Muscle layer of duodenum (tissue), 2 donors: ENCODE measurements around the gene CACNG4.

Experiments
- H3K27ac ChIP-seq: one replicate; pipeline ENCODE4 v1.7.0; 2013; ENCODE audit warnings: mild to moderate bottlenecking, low read length
- H3K27me3 ChIP-seq: one replicate; pipeline ENCODE4 v1.7.0; 2013; ENCODE audit warnings: low read depth, mild to moderate bottlenecking, control low read depth, low read length
- H3K36me3 ChIP-seq, 2 donors: one replicate each; pipeline ENCODE4 v1.7.0; 2013; ENCODE audit warnings: low read length in 2 of 2, control low read depth in 1 of 2, mild to moderate bottlenecking in 1 of 2; ENCODE audit not compliant: insufficient read depth in 2 of 2, control insufficient read depth in 1 of 2
- H3K4me1 ChIP-seq, 2 donors: one replicate each; pipeline ENCODE4 v1.7.0; 2013; ENCODE audit warnings: low read length in 2 of 2, mild to moderate bottlenecking in 2 of 2, control low read depth in 1 of 2, moderate library complexity in 1 of 2; ENCODE audit not compliant: insufficient read depth in 2 of 2, control insufficient read depth in 1 of 2
- H3K4me3 ChIP-seq, 2 donors: one replicate each; pipeline ENCODE4 v1.7.0; 2013; ENCODE audit warnings: low read length in 2 of 2, low read depth in 1 of 2, mild to moderate bottlenecking in 1 of 2
- H3K9me3 ChIP-seq, 2 donors: one replicate each; pipeline ENCODE4 v1.7.0; 2013; ENCODE audit warnings: low read length in 2 of 2, control low read depth in 1 of 2, mild to moderate bottlenecking in 1 of 2; ENCODE audit not compliant: control insufficient read depth in 1 of 2
- donor health status: healthy.

Gene CACNG4

DNA sequence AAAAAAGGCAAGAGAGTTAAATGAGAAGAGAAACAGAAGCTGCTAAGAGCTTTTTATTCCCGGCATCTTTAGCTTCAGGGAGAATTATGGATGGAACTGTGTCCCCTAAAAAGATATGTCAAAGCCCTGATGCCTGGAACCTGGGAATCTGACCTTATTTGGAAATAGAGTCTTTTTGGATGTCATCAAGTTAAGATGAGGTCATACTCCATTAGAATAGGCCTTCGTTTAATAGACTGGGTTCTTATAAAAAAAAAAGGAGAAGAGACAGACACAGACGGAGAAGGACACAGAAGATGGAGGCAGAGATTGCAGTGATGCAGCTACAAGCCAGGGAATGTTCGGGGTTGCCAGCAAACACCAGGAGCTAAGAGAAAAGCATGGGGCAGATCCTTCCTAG lies 24.6 kb downstream of the CACNG4 start:
- H3K36me3 ChIP-seq = no peaks in the 10 kb centered on the region
- H3K27me3 ChIP-seq = peaks cover 11% of the 10 kb centered on the region
- H3K4me3 ChIP-seq = no peak overlapping the region
- H3K27ac ChIP-seq = no peak overlapping the region
- no peaks in the 10 kb centered on the region for H3K4me1 ChIP-seq
- no peaks in the 10 kb centered on the region for H3K9me3 ChIP-seq

DNA sequence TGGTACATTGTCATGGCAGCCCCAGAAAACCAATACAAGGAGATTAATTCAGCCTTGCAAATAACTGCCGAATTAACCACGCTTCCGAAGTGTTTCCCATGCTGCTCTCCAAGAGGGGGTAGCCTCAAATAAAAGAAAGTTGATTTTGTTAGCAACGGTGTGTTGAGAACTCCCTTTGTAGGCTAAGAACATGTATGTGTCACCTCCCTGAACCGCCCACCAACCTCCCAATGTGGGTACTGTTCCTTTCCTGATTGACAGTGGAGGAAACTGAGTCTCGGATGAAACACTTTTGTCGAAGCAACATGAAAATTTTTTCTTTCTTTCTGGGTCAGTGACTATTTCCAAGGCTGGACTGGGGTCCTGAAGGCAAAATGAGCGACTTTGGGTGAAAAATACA lies 25.1 kb downstream of the CACNG4 start:
- Histone ChIP-seq H3K36me3 (no peaks in the 10 kb centered on the region), H3K4me1 (no peaks in the 10 kb centered on the region), H3K9me3 (no peaks in the 10 kb centered on the region), H3K27me3 (peaks cover 8% of the 10 kb centered on the region), H3K27ac (no peak overlapping the region), H3K4me3 (no peak overlapping the region)

DNA sequence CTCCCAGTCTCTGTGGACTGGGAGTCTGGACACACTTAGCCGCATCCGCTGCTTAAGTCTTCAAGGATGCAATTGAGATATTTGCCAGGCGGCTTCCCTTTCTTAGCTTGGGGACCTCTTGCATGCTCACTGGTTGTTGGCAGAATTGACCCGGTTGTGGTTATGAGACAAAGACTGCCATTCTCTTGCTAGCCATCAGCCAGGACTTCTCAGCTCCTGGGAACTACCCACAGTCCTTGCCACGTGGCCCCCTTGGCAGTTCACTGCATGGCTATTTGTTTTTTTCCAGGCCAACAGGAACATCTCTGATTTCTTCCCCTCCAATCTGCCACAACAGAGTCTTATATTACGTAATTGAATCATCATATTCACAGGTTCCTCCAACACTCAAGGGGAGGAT lies 25.5 kb downstream of the CACNG4 start:
- H3K27me3 ChIP-seq = peaks cover 6% of the 10 kb centered on the region
- no peak overlapping the region for H3K4me3 ChIP-seq
- H3K4me1 ChIP-seq = no peaks in the 10 kb centered on the region
- no peak overlapping the region for H3K27ac ChIP-seq
- no peaks in the 10 kb centered on the region for H3K9me3 ChIP-seq
- H3K36me3 ChIP-seq = no peaks in the 10 kb centered on the region

DNA sequence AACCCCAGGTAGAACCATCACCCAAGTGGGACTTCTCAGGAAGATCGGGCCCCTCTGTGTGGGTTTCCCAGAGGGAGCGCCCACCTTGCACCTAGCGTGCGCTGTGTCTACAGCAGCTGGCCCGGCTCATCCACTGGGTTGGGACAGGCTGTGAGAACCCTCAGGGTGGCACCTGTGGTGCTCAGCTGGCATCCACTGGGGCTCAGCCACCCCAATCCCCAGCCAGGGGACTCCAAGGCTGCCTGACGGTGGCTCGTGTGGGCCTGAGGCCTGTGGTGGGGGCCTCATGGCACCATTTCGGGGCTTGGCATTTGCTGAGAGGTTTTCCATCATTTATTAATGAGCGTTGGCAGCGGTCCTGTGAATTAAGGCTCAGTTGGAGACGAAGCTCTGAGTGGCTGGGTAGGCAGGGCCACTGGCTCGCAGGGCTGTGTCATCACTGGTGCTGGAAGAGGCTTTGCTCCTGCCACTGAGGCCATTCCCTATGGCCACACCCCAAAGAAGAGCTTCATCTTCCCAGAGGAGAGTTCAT lies 28.5 kb downstream of the CACNG4 start:
- H3K9me3 ChIP-seq = no peaks in the 10 kb centered on the region
- no peak overlapping the region for H3K4me3 ChIP-seq
- no peak overlapping the region for H3K27ac ChIP-seq
- H3K4me1 ChIP-seq = no peaks in the 10 kb centered on the region
- H3K27me3 ChIP-seq = no peaks in the 10 kb centered on the region
- no peaks in the 10 kb centered on the region for H3K36me3 ChIP-seq

DNA sequence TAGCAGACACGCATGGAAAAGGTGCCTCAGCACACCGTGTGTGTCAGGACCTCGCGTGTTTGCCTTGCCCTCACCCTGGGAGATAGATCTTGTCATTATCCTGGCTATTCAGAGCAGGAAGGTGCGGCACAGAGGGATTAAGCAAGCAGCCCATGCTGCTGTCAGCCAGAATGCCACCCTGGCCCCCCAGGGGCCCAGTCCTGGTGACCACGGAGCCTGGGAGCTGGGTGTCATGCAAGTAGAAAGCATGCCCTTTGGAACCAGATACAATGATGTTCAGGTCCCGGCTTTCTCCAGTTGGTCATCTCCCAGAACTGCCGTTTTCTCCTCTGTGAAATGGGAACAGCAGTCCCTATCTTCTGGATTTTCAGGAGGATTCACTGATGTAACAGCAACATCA lies 29.9 kb downstream of the CACNG4 start:
- no peaks in the 10 kb centered on the region for H3K27me3 ChIP-seq
- H3K4me1 ChIP-seq = no peaks in the 10 kb centered on the region
- H3K36me3 ChIP-seq = no peaks in the 10 kb centered on the region
- H3K9me3 ChIP-seq = no peaks in the 10 kb centered on the region
- no peak overlapping the region for H3K4me3 ChIP-seq
- H3K27ac ChIP-seq = no peak overlapping the region

DNA sequence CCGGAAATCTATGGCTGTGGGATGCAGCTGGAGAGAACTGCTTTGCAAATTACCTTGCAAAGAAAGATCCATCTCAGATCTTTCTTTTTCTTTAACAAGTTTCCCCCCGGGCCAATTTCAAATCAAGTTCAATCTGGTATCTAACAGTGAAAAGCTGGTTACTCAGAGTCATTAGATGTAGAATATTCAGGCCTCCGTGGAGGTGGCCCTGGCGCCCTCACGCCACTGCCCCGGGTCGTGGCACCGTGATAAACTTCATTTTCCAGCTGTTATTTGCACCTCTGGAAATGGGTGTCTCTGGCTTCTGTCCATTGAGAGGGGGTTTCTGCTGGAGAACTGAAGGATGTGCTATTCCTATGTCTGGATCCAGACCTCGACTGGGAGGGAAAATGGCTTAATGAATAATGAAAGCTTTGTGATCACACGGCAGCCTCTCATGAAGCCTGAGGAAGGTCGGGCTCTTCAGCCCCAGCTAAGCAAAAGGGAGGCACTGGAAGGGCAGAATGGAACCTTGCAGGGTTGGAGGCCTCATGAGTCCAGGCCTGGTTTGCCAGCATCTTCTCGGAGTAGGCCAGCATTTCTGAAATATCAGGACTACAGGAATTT lies 30.5 kb downstream of the CACNG4 start:
- no peaks in the 10 kb centered on the region for H3K27me3 ChIP-seq
- H3K4me3 ChIP-seq = no peak overlapping the region
- no peaks in the 10 kb centered on the region for H3K36me3 ChIP-seq
- no peaks in the 10 kb centered on the region for H3K9me3 ChIP-seq
- no peak overlapping the region for H3K27ac ChIP-seq
- H3K4me1 ChIP-seq = no peaks in the 10 kb centered on the region

DNA sequence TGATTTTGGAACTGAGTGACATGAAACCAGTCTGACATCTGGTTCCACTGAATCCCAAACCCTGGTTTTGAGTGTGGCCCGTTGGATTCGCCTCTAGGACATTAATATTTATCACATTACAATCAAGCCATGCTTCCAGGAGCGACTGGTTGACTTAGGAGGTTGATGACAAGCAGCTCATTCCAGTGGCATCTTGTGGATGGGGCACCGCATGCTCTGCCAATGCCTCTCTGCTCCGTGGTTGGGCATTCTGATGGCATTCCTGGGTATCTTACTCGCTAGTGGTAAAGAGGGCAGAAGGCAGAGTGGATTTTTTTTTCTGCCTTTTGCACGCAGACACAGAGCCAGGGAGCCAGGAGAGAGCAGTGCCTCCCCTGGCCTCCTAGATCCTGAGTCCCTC lies 31.4 kb downstream of the CACNG4 start:
- Histone ChIP-seq H3K36me3 (no peaks in the 10 kb centered on the region), H3K4me3 (no peak overlapping the region), H3K9me3 (no peaks in the 10 kb centered on the region), H3K27me3 (no peaks in the 10 kb centered on the region), H3K27ac (no peak overlapping the region), H3K4me1 (no peaks in the 10 kb centered on the region)

DNA sequence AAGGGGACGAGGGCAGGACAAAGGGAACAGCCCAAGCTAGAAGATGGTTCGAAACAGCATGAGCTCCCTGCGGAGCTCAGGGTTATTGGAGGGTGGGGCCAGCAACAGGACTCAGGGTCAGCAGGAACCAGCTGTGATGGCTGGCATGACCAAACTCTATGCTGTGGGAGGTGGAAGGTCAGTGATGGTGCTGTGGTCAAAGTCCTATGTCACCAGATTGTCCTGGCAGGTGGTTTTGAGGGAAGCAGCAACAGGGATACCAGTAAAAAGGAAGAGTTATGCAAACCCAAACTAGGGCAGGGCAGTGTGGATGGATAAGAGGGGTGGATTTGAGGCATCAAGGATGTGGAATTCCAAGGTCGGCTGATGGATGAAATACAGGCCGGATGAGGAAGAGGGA lies 32.4 kb downstream of the CACNG4 start:
- H3K36me3 ChIP-seq = no peaks in the 10 kb centered on the region
- no peaks in the 10 kb centered on the region for H3K9me3 ChIP-seq

DNA sequence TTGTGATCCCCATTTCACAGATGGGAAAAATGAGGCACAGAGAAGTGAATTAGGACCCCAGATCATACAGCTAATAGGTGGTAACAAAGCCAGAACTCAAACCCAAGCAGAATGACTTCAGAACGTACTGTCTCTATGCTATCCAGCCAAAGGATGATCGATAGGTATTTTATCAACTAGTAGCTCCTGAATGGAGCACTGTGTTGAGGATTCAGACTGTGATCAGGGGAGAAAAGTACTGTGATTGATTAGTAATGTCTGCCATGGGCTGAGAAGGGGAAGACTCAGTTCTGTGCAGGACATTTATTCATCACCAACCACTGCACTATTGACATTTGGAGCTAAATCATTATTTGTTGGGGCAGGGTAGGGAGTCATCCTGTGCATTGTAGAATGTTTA lies 38.7 kb downstream of the CACNG4 start:
- no peaks in the 10 kb centered on the region for H3K36me3 ChIP-seq
- H3K27me3 ChIP-seq = no peaks in the 10 kb centered on the region
- no peaks in the 10 kb centered on the region for H3K4me1 ChIP-seq
- no peak overlapping the region for H3K27ac ChIP-seq
- no peak overlapping the region for H3K4me3 ChIP-seq
- H3K9me3 ChIP-seq = no peaks in the 10 kb centered on the region

More for the DNA sequence above, 32.4 kb downstream of the CACNG4 start:
- Histone ChIP-seq H3K4me1 (no peaks in the 10 kb centered on the region), H3K4me3 (no peak overlapping the region), H3K27me3 (no peaks in the 10 kb centered on the region), H3K27ac (no peak overlapping the region)

DNA sequence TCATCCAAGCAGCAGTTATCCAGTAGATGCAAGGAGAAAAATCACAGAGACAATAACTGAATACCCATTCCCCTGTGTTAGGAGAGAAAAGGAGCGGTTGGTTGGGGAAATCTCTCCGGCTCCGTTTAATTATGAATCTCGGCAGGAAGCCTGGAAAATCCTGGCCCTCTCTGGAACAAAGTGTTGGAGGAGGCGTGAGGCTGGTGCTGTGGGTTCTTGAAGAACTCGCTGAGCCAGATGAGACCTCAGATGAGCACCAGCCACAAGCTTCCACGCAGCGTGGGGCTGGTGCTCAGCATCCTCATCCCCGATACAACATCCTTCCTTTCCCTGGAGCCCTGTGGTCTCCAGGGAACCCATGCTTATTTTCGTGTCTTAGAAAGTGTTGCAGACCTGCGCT lies 39.7 kb downstream of the CACNG4 start:
- no peaks in the 10 kb centered on the region for H3K4me1 ChIP-seq
- H3K27me3 ChIP-seq = no peaks in the 10 kb centered on the region
- no peak overlapping the region for H3K27ac ChIP-seq
- no peak overlapping the region for H3K4me3 ChIP-seq
- H3K36me3 ChIP-seq = no peaks in the 10 kb centered on the region
- H3K9me3 ChIP-seq = no peaks in the 10 kb centered on the region

DNA sequence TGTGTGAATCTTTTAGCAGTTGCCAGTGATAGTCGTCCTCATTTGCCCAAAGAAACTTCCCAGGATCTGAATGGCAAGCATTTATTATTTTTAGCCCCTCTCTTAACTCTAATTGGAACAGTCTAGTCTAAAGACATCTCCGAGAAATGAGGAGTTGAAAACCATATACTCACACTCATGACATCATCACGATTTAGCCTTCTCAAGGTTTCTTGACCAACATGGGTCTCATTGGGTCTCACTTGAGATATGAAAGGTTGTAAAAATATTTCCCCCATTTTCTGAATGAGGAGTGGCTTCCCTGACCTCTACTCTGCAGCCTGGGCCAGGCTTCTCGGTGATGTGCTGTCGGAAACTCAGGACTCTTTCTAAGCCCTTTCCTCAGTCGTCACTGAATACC lies 42.8 kb downstream of the CACNG4 start:
- no peaks in the 10 kb centered on the region for H3K36me3 ChIP-seq
- H3K4me1 ChIP-seq = no peaks in the 10 kb centered on the region
- H3K4me3 ChIP-seq = no peak overlapping the region
- no peak overlapping the region for H3K27ac ChIP-seq
- H3K9me3 ChIP-seq = no peaks in the 10 kb centered on the region
- H3K27me3 ChIP-seq = no peaks in the 10 kb centered on the region

DNA sequence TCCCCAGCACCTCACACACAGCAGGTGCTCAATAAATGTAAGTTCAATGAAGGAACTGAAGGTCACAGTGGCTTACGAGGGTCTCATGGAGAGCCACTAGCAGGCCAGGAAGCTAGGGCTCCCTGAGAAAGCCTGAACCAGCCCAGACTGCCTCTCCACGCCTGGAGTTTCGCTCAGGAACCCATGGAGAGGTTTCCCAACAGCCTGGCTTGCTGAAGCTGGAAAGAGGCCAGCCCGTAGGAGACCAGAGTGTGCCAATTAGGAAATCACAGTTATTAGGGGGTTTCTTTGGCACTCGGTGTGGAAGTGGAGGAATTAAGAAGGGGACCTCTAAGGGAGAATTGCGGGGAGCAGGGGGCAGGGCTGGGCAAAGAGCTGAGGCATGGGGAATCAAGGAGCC lies 43.6 kb downstream of the CACNG4 start:
- H3K4me3 ChIP-seq = no peak overlapping the region
- no peaks in the 10 kb centered on the region for H3K27me3 ChIP-seq
- H3K9me3 ChIP-seq = no peaks in the 10 kb centered on the region
- H3K27ac ChIP-seq = no peak overlapping the region
- no peaks in the 10 kb centered on the region for H3K4me1 ChIP-seq
- no peaks in the 10 kb centered on the region for H3K36me3 ChIP-seq
